Esophagus (tissue), 2 donors: ENCODE results near the gene PLA2G12B. TPM values are rescaled to one million over a fixed set of nuclear protein-coding genes. Genes with fewer than 3 reads are reported as not detected.
"Not testable (repeated sequence)": the region's sequence is repeated elsewhere in the genome, so short reads cannot be mapped to it uniquely, and the experiment has no call there.

ENCODE experiments used
- H3K27ac ChIP-seq, 2 donors: one replicate each; pipeline ENCODE4 v1.5.1; 2013; ENCODE audit warnings: low read depth in 2 of 2, mild to moderate bottlenecking in 2 of 2, inconsistent platforms in 1 of 2, low read length in 1 of 2, moderate library complexity in 1 of 2
- H3K27me3 ChIP-seq, 2 donors: one replicate each; pipeline ENCODE4 v1.6.1; 2013; ENCODE audit warnings: low read length in 2 of 2, control low read depth in 1 of 2, mild to moderate bottlenecking in 1 of 2; ENCODE audit not compliant: insufficient read depth in 2 of 2, control insufficient read depth in 1 of 2
- H3K36me3 ChIP-seq, 2 donors: one replicate each; pipeline ENCODE4 v1.6.1; 2013; ENCODE audit warnings: low read length in 1 of 2; ENCODE audit not compliant: control insufficient read depth in 2 of 2, insufficient read depth in 2 of 2
- H3K4me1 ChIP-seq, 2 donors: one replicate each; pipeline ENCODE4 v1.6.1; 2013; ENCODE audit warnings: low read length in 1 of 2; ENCODE audit not compliant: control insufficient read depth in 2 of 2, insufficient read depth in 2 of 2
- H3K4me3 ChIP-seq, 2 donors: one replicate each; pipeline ENCODE4 v1.5.1; 2013; ENCODE audit warnings: low read length in 2 of 2, mild to moderate bottlenecking in 2 of 2, low read depth in 1 of 2, moderate library complexity in 1 of 2
- H3K9me3 ChIP-seq, 2 donors: one replicate each; pipeline ENCODE4 v1.6.1; 2013; ENCODE audit warnings: mild to moderate bottlenecking in 2 of 2, low read depth in 1 of 2, low read length in 1 of 2, moderate library complexity in 1 of 2; ENCODE audit not compliant: control insufficient read depth in 2 of 2, insufficient read depth in 1 of 2
- WGBS, 2 donors: extraction: QIAGEN DNeasy Blood & Tissue Kit; methylation state at CpG; one replicate each; pipeline ENCODE4 v1.1.7; 2013; 5-methylcytosine and 5-hydroxymethylcytosine counted together
- polyA plus RNA-seq, 2 donors: library from polyadenylated mRNA; stranded (reverse); fragments of 200-250 nt; gene quantifications; one replicate each; pipeline ENCODE4 v1.2.3, GENCODE V29; 2013
- donor health status: healthy with polysubstance abuse.
- donor health status: Bipolar disorder and iron deficiency.

Gene PLA2G12B
- polyA plus RNA-seq, 2 donors = not detected

DNA sequence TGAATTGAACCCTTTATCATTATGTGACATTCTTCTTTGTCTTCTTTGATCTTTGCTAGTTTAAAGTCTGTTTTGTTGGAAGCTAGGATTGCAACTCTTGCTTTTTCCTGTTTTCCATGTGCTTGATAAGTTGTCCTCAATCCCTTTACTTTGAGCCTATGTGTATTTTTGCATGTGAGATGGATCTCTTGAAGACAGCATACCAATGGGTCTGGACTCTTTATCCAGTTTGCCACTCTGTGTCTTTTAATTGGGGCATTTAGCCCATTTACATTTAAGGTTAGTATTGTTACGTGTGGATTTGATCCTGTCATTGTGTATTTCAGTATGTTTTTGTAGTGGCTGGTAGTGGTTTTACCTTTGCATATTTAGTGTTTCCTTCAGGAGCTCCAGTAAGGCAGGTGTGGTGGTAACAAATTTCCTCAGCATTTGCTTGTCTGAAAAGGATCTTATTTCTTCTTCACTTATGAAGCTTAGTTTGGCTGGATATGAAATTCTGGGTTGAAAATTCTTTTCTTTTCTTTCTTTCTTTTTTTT is 33.4 kb downstream of the PLA2G12B start:
- WGBS, 2 donors = 88 to 97% methylated on average over 1 of the region's 1 CpG
- not testable (repeated sequence) for H3K4me3 ChIP-seq, H3K36me3 ChIP-seq, H3K9me3 ChIP-seq, H3K27me3 ChIP-seq, H3K4me1 ChIP-seq, H3K27ac ChIP-seq

DNA sequence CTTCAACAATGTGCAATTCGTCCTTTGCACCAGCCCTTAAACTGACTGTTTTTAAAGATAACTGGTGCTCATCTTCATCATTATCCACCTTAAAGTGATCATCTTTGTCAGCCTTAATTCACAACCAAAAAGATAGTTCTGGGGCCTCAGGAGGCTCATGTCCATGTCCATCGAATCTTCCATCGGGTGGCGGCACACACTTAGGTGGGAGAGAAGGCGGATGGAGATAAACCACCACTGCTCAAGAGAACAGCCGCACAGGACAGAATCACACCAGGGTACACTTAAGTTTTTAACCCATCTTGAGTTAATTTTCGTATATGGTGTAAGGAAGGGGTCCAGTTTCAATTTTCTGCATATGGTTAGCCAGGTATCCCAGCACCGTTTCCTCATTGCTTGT is 36.3 kb downstream of the PLA2G12B start:
- Histone ChIP-seq H3K9me3 (no peaks in the 10 kb centered on the region), H3K4me1 (no peaks in the 10 kb centered on the region), H3K27ac (no peak overlapping the region), H3K36me3 (no peaks in the 10 kb centered on the region), H3K27me3 (no peaks in the 10 kb centered on the region), H3K4me3 (no peak overlapping the region)
- 91% methylated on average over 8 of the region's 8 CpGs for WGBS, 2 donors

DNA sequence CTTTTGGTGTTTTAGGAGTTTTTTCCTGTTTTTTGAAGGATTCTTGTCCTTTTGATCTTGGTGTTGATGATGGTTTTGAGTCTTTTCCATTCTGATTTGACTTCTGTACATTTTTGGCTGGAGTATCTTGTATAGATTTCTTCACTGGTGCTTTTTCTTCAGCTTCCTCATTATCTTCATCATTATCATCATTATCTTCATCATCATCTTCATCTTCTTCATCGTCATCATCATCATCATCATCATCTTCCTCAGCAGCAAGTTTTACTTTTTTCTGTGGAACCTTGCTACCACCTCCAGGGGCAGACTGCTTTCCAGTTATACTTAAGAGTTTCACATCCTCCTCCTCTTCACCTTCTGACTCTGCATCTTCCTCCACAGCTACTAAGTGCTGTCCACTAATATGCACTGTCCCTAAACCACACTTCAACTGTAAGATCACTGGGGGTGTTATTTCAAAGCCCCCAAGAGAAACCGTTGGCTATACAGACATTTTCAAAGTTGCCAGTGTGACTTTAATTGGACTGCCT is 36.7 kb downstream of the PLA2G12B start:
- not testable (repeated sequence) for H3K27ac ChIP-seq, H3K9me3 ChIP-seq, H3K36me3 ChIP-seq, H3K4me3 ChIP-seq, H3K4me1 ChIP-seq, H3K27me3 ChIP-seq
- WGBS, 2 donors = 77 to 79% methylated on average over 2 of the region's 2 CpGs

DNA sequence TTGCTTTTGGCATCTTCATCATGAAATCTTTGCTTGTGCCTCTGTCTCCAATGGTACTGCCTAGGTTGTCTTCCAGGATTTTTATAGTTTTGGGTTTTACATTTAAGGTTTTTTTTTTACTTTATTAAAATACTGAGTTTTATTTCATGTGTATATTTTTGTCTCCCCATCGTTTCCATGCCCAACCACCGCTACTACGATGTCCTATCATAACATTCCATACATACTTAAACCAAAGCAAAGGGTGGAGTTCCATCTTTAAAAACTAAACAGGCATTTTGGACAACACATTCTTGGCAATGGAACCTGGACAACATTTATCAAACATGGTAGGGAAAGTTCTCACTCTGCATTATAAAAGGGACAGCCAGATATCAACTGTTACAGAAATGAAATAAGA is 37.4 kb downstream of the PLA2G12B start:
- H3K36me3 ChIP-seq, H3K27ac ChIP-seq, H3K27me3 ChIP-seq, H3K4me3 ChIP-seq, H3K4me1 ChIP-seq, H3K9me3 ChIP-seq: not testable (repeated sequence)
- 72 to 73% methylated on average over 3 of the region's 3 CpGs for WGBS, 2 donors

DNA sequence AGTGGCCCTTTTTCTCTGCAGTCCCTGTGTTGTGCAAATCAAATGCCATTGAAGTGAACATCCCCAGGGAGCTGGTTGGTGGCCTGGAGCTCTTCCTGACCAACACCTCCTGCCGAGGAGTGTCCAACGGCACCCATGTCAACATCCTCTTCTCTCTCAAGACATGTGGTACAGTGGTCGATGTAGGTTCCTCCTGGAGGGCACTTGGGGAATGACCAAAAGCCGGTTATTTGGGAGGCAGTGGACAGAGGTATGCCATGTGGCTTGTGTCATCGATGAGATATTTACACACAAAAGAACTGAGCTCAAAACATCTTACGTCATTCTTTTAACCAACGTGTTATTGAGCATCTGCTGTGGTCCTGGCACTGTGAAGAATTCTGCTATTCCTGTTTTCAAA is 41.3 kb downstream of the PLA2G12B start:
- Histone ChIP-seq H3K27me3 (no peaks in the 10 kb centered on the region), H3K27ac (no peak overlapping the region), H3K9me3 (no peaks in the 10 kb centered on the region), H3K4me1 (no peaks in the 10 kb centered on the region), H3K4me3 (no peak overlapping the region), H3K36me3 (no peaks in the 10 kb centered on the region)
- 80 to 84% methylated on average over 7 of the region's 7 CpGs for WGBS, 2 donors

DNA sequence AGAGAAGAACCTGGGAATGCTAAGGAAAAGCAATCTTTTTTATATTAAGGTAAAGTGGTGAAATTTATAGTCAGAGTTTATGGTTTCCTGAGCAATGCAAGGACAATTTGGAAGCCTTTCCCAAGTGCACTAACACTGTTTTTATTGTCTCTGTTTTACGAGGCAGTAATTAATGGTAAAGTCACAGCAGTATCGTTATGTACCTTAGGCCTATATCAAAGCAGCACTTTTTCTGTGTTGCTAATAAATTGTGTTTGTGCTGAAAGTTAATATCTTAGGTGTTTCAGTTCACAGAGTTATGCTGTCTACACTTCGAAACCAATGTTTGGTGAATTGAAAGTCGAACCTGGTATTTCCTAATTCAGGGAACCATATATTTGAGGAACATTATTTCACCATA is 41.9 kb downstream of the PLA2G12B start:
- H3K27me3 ChIP-seq = no peaks in the 10 kb centered on the region
- no peaks in the 10 kb centered on the region for H3K36me3 ChIP-seq
- H3K9me3 ChIP-seq = no peaks in the 10 kb centered on the region
- no peak overlapping the region for H3K27ac ChIP-seq
- H3K4me1 ChIP-seq = no peaks in the 10 kb centered on the region
- WGBS, 2 donors = 89 to 93% methylated on average over 4 of the region's 4 CpGs
- no peak overlapping the region for H3K4me3 ChIP-seq

DNA sequence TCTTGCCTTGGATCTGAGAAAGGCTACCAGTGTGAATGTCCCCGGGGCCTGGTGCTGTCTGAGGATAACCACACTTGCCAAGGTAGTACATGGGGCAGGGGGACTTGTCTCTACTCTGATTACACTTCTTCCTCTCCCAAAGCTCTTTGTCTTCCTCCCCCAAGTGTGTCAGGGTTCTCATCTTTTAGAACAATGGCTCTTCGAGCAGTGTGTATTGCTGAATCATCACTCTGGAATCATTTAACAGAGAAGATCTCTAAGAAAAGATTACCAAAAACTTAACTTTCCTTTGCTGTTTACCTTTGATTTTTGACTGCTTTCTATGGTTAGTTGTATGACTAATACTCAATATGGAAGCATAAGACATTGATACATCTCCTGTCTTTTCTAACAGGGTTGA is 42.8 kb downstream of the PLA2G12B start:
- Histone ChIP-seq H3K27ac (no peak overlapping the region), H3K9me3 (no peaks in the 10 kb centered on the region), H3K27me3 (no peaks in the 10 kb centered on the region), H3K36me3 (no peaks in the 10 kb centered on the region), H3K4me1 (no peaks in the 10 kb centered on the region), H3K4me3 (no peak overlapping the region)
- 83 to 90% methylated on average over 2 of the region's 2 CpGs for WGBS, 2 donors

DNA sequence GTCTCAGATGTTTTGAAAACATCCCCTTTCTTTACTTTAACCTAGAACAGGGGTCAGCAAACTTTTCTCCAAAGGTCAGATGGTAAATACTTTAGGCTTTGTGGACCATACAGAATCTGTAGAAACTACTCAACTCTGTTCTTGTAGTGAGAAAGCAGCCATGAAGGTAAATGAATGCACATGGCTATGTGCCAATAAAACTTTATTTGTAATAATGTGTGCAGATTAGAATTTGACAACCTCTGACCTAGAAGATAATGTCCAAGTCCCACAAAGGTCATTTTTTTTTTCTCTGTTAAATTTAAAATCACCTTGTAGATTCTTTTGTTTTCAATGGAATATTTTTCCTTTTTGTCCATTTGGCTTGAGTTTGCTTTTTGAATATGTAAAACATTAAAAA is 43.9 kb downstream of the PLA2G12B start:
- Histone ChIP-seq H3K36me3 (no peaks in the 10 kb centered on the region), H3K9me3 (no peaks in the 10 kb centered on the region), H3K27me3 (no peaks in the 10 kb centered on the region), H3K4me3 (no peak overlapping the region), H3K4me1 (no peaks in the 10 kb centered on the region), H3K27ac (no peak overlapping the region)

DNA sequence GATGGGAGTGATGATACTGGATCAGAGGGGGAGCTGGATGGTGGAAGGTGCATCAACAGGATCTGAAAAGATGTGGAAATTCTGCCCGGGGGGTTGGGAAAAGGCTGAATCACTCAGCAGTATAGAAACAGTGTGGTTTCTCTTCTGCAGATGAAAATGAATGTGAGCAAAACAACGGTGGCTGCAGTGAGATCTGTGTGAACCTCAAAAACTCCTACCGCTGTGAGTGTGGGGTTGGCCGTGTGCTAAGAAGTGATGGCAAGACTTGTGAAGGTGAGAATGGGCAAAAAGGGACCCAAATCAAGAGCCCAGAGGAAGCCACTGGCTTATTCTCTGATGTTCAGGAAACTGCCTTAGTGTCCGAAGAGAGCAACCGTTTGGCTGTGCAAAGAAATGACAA is 48.2 kb downstream of the PLA2G12B start:
- H3K36me3 ChIP-seq = no peaks in the 10 kb centered on the region
- H3K9me3 ChIP-seq = no peaks in the 10 kb centered on the region
- H3K27me3 ChIP-seq = no peaks in the 10 kb centered on the region
- WGBS, 2 donors = 84 to 87% methylated on average over 6 of the region's 6 CpGs
- no peak overlapping the region for H3K4me3 ChIP-seq
- no peaks in the 10 kb centered on the region for H3K4me1 ChIP-seq
- no peak overlapping the region for H3K27ac ChIP-seq

DNA sequence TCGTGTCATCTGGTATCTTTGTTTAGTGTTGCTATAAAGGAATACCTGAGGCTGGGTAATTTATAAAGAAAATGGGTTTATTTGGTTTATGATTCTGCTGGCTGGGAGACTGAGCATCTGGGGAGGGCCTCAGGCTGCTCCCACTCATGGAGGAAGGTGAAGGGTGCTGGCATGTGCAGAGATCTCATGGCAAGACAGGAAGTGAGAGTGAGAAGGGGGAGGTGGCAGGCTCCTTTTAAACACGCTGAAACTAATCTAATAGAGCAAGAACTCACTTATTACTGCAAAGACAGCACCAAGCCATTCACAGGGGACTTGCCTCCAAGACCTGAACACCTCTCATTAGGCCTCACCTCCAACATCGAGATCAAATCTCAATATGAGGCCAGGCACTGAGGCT is 49.8 kb downstream of the PLA2G12B start:
- Histone ChIP-seq H3K36me3 (no peaks in the 10 kb centered on the region), H3K4me1 (no peaks in the 10 kb centered on the region), H3K9me3 (no peaks in the 10 kb centered on the region), H3K4me3 (no peak overlapping the region), H3K27ac (no peak overlapping the region), H3K27me3 (no peaks in the 10 kb centered on the region)
- WGBS, 2 donors = 80 to 97% methylated on average over 3 of the region's 3 CpGs
